Endothelial cell of umbilical vein (primary cell): Measurements from ENCODE around the gene TXNIP. TPM values are rescaled to one million over a fixed set of nuclear protein-coding genes. Genes with fewer than 3 reads are reported as not detected.

Experiments used
- BruUV-seq: library from RNA; stranded (reverse); fragments of 400-500 nt; replicated peaks from 2 replicates; lab custom pipeline; 2021; lab: Mats Ljungman, UMichigan
- CTCF ChIA-PET: fragments of 300-600, 350-600 bp; sonication (Branson Sonifier 250); formaldehyde crosslinking; loops from one replicate; lab custom pipeline; 2021; ENCODE audit warnings: antibody characterized with exemption, inconsistent platforms; lab: Charles Lee
- POLR2A ChIA-PET: fragments of 300-600, 350-600 bp; sonication (Branson Sonifier 250); formaldehyde crosslinking; loops from one replicate; lab custom pipeline; 2021; ENCODE audit warnings: antibody characterized with exemption, inconsistent platforms; lab: Charles Lee
- DNase-seq: peaks from one replicate; pipeline ENCODE4 v3.0.0-alpha.2; 2011; ENCODE audit warnings: low read depth, low spot score
- FAIRE-seq: peaks from 2 replicates; lab custom pipeline; 2011; peaks lifted over from hg19 to GRCh38; lab: Jason Lieb, UNC
- H2AFZ ChIP-seq: 2 replicates; pipeline ENCODE4 v1.6.0; 2012; ENCODE audit warnings: low read depth, low read length, control low read depth, inconsistent platforms
- H3K27ac ChIP-seq: 2 replicates; pipeline ENCODE4 v1.5.1; 2011; ENCODE audit warnings: low read depth, mild to moderate bottlenecking, control low read depth, low read length, moderate library complexity; ENCODE audit not compliant: insufficient read depth
- H3K27me3 ChIP-seq, 2 experiments: 2 replicates each; pipeline versions ENCODE4 v1.6.0 to v1.6.1; 2011; ENCODE audit warnings: low read length in 2 of 2, mixed read lengths in 1 of 2; ENCODE audit not compliant: control insufficient read depth in 2 of 2, insufficient read depth in 2 of 2
- H3K36me3 ChIP-seq, 2 experiments: 2 replicates in 1 of 2; 3 replicates in 1 of 2; pipeline ENCODE4 v1.5.1; 2011; ENCODE audit warnings: low read length in 2 of 2, mild to moderate bottlenecking in 1 of 2, moderate library complexity in 1 of 2; ENCODE audit not compliant: control insufficient read depth in 2 of 2, insufficient read depth in 2 of 2; ENCODE audit errors: extremely low read depth in 1 of 2
- H3K4me1 ChIP-seq: 3 replicates; pipeline ENCODE4 v1.5.1; 2011; ENCODE audit warnings: mild to moderate bottlenecking, low read length; ENCODE audit not compliant: control insufficient read depth, insufficient read depth; ENCODE audit errors: extremely low read depth
- H3K4me2 ChIP-seq: 2 replicates; pipeline ENCODE4 v1.6.1; 2011; ENCODE audit warnings: low read length, control low read depth, mixed read lengths; ENCODE audit not compliant: insufficient read depth
- H3K4me3 ChIP-seq, 3 experiments: fragments of 200-600 bp in 1 of 3; sonication (generic), shearing (Covaris generic) in 1 of 3; replicated peaks in 1 of 3; 2 replicates each; pipeline ENCODE4 v1.5.1; 2011 to 2016; ENCODE audit warnings: control low read depth in 3 of 3, low read length in 3 of 3, mild to moderate bottlenecking in 2 of 3, inconsistent platforms in 1 of 3, low read depth in 1 of 3, moderate library complexity in 1 of 3; ENCODE audit not compliant: insufficient read depth in 1 of 3
- H3K79me2 ChIP-seq: 2 replicates; pipeline ENCODE4 v1.6.0; 2012; ENCODE audit warnings: low read length, inconsistent platforms; ENCODE audit not compliant: control insufficient read depth, insufficient read depth
- H3K9ac ChIP-seq: replicated peaks from 2 replicates; pipeline ENCODE3; 2011; ENCODE audit warnings: low read length, control low read depth; ENCODE audit not compliant: insufficient read depth; ENCODE audit errors: extremely low read depth
- H3K9me1 ChIP-seq: replicated peaks from 3 replicates; pipeline ENCODE4 v1.6.0; 2011; ENCODE audit warnings: mild to moderate bottlenecking, low read length; ENCODE audit not compliant: control insufficient read depth, insufficient read depth; ENCODE audit errors: extremely low read depth
- H3K9me3 ChIP-seq: replicated peaks from 2 replicates; pipeline ENCODE4 v1.5.1; 2012; ENCODE audit warnings: low read length, inconsistent platforms; ENCODE audit not compliant: control insufficient read depth, insufficient read depth
- H4K20me1 ChIP-seq: replicated peaks from 2 replicates; pipeline ENCODE3; 2011; ENCODE audit warnings: mild to moderate bottlenecking, low read length; ENCODE audit not compliant: control insufficient read depth, insufficient read depth; ENCODE audit errors: extremely low read depth
- FOS ChIP-seq: IDR thresholded peaks from 2 replicates; pipeline ENCODE4 v1.6.1; 2011; ENCODE audit warnings: mild to moderate bottlenecking, low read length, moderate library complexity, borderline replicate concordance; ENCODE audit not compliant: insufficient read depth
- JUN ChIP-seq: IDR thresholded peaks from 2 replicates; pipeline ENCODE4 v1.6.1; 2011; ENCODE audit warnings: borderline replicate concordance, low read depth; ENCODE audit not compliant: insufficient read length, insufficient read depth
- MAX ChIP-seq: IDR thresholded peaks from 2 replicates; pipeline ENCODE4 v1.6.1; 2011; ENCODE audit not compliant: insufficient read depth, insufficient read length
- MYC ChIP-seq: IDR thresholded peaks from one replicate; pipeline ENCODE4 v1.6.1; 2011; ENCODE audit warnings: mild to moderate bottlenecking, low read depth, low read length
- POLR2AphosphoS5 ChIP-seq: IDR thresholded peaks from 2 replicates; pipeline ENCODE4 v1.6.1; 2012; ENCODE audit warnings: low read depth, mild to moderate bottlenecking, control low read depth, low read length, moderate library complexity; ENCODE audit not compliant: insufficient read depth
- dilution Hi-C: fragments of 300-500 bp; cut with MboI; formaldehyde crosslinking; loops from one replicate; pipeline ENCODE4 v1.15.0; 2019; ENCODE audit warnings: low sequenced_read_pairs; ENCODE audit not compliant: extremely low pct_ligation_motif_present
- intact Hi-C: fragments of 100-400 bp; cut with micrococcal nuclease; formaldehyde crosslinking; loops from one replicate; pipeline ENCODE4 v1.10.0; 2022
- polyA plus RNA-seq, 4 experiments: library from polyadenylated mRNA; depleted of rRNA in 3 of 4; stranded (reverse) in 3 of 4; unstranded in 1 of 4; fragments of >200 nt; gene quantifications; 2 replicates each; pipeline versions ENCODE4 v1.2.1 to v1.2.3, GENCODE V29; 2011 to 2012; ENCODE audit warnings: missing spikeins in 1 of 4
- total RNA-seq: library from RNA; stranded (reverse); gene quantifications from 2 replicates; pipeline ENCODE4 v1.2.3, GENCODE V29; 2021

TXNIP gene
- total and polyA plus RNA-seq, 2 donors (not counting 3 experiments of a cell fraction or from before 2014, with no cell fraction given): 9.1 to 21.8 TPM

- no TSS peak for BruUV-seq
- no peak for FAIRE-seq
- intact Hi-C loops: no loop called here
- no peak overlapping the region for H3K4me2 ChIP-seq
- DNase-seq: no peak
- H3K27me3 ChIP-seq: no peaks in the 10 kb centered on the region
- no peaks in the 10 kb centered on the region for H3K9me3 ChIP-seq
- no peak overlapping the region for H3K9ac ChIP-seq
- no peak overlapping the region for H2AFZ ChIP-seq
- H3K27ac ChIP-seq: no peak overlapping the region
- TF ChIP-seq MYC (no peak), POLR2AphosphoS5 (no peak)
- dilution Hi-C loops: no loop called here
- peaks cover 12% of the 10 kb centered on the region for H3K4me1 ChIP-seq
- H4K20me1 ChIP-seq: no peaks in the 10 kb centered on the region
- peaks cover 10% of the 10 kb centered on the region for H3K79me2 ChIP-seq
- H3K4me3 ChIP-seq: no peak overlapping the region
- no peaks in the 10 kb centered on the region for H3K9me1 ChIP-seq
- POLR2A ChIA-PET: no interaction called here
- CTCF ChIA-PET: interaction anchor here (10.4 to 20.0 kb wide), 2 partner anchors 13 to 14 kb away, joined by 87 to 496 read pairs; no protein-coding TSS in a partner anchor
- peaks cover 2 to 16% of the 10 kb centered on the region in 2 experiments for H3K36me3 ChIP-seq
Observed at GRCh38 chr1:145992502-145992936, 3.9 kb downstream of the TXNIP start.

- no TSS peak for BruUV-seq
- POLR2A ChIA-PET: no interaction called here
- TF ChIP-seq MYC (no peak), JUN (no peak), MAX (no peak), FOS (no peak)
- DNase-seq: no peak
- dilution Hi-C loops (no loop called here), intact Hi-C loops (no loop called here)
- H3K27me3 ChIP-seq: no peaks in the 10 kb centered on the region
- H3K79me2 ChIP-seq: peaks cover 10% of the 10 kb centered on the region
- H3K36me3 ChIP-seq: peaks cover 2 to 16% of the 10 kb centered on the region in 2 experiments
- H3K9me1 ChIP-seq: no peaks in the 10 kb centered on the region
- no peaks in the 10 kb centered on the region for H4K20me1 ChIP-seq
- H3K4me3 ChIP-seq: no peak overlapping the region
- no peaks in the 10 kb centered on the region for H3K9me3 ChIP-seq
- CTCF ChIA-PET: interaction anchor here (10.4 to 20.0 kb wide), 2 partner anchors 12 to 15 kb away, joined by 87 to 496 read pairs; no protein-coding TSS in a partner anchor
- peaks cover 6% of the 10 kb centered on the region for H3K4me1 ChIP-seq
- H3K9ac ChIP-seq: no peak overlapping the region
- no peak overlapping the region for H3K4me2 ChIP-seq
- H2AFZ ChIP-seq: no peak overlapping the region
- FAIRE-seq: no peak
- H3K27ac ChIP-seq: no peak overlapping the region
Observed at GRCh38 chr1:145991735-145992412, 4.5 kb downstream of the TXNIP start.
